HG02852 (cell line): Measurements from ENCODE around the gene SGPP1.
"Not testable (repeated sequence)": the region's sequence is repeated elsewhere in the genome, so short reads cannot be mapped to it uniquely, and the experiment has no call there.

Experiments used
- ATAC-seq: cut with Tn5 transposase; IDR thresholded peaks from one replicate; pipeline ENCODE4 v1.9.1; 2021; ENCODE audit warnings: mild to moderate bottlenecking, moderate library complexity; ENCODE audit not compliant: unreplicated experiment

The SGPP1 gene, protein sequence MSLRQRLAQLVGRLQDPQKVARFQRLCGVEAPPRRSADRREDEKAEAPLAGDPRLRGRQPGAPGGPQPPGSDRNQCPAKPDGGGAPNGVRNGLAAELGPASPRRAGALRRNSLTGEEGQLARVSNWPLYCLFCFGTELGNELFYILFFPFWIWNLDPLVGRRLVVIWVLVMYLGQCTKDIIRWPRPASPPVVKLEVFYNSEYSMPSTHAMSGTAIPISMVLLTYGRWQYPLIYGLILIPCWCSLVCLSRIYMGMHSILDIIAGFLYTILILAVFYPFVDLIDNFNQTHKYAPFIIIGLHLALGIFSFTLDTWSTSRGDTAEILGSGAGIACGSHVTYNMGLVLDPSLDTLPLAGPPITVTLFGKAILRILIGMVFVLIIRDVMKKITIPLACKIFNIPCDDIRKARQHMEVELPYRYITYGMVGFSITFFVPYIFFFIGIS

DNA sequence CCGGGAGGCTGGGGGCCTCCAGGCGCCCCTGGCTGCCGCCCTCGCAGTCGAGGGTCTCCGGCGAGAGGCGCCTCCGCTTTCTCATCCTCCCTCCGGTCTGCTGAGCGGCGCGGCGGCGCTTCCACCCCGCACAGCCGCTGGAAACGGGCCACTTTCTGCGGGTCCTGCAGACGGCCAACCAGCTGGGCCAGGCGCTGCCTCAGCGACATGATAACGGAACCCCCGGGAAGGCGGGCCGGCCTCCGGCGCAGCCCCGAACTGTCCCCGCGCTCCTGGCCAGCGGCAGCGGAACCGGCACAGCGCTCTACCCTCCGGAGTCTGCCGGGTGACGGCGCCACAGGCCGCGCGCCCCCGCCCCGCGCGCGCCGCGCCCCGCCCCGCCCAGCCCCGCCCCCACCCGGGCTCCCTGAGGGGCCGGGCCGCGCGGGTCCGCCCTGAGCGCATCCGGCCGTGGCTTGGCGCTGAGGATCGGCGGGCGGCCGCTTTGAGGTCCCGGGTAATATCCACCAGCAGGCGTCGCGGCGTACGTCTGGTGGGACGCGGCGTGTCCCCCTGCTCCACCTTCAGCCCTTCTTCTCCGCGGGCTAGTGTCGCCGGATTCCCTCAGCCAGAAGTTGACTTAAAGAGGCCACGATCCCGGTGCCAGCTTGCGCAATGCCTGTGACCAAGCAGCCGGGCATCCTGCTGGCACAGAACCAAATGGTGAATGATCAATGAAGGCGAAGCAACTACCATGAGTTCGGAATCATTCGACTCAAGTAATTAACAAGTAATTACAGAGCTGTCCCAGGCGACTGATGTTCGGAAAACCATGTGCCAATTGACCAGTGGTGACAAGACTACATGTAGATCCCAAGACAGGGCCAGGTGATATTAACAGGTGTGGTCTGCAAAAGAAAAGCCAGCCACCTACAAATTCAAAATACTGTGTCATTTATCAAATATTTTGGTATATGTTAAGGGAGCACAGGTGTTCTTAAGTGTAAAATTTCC, at the start of gene SGPP1:
TSS of gene SGPP1 (minus strand) at position 330 of the 993 bp plus-strand sequence. CDS start at position 209, 121 bp downstream.
- ATAC-seq, result peak; percentile 78

DNA sequence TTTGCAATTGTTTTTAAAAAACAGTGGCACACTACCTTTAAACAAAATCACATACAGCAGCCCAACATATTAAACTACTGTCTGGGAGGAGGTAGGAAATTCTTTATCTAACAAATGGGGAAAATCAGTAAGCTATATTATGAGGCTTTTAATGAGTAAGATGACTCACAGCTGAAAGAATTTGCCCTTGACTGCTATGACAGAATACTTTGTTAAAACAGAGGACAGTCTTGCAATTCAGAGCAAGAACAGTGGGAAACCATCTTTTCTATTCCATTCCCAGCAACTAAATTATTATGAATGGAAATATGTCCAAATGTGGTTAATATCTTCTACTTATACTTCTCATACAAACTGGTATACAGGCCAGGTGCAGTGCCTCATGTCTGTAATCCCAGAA, 49.2 kb upstream of the SGPP1 start:
- ATAC-seq, result no peak

DNA sequence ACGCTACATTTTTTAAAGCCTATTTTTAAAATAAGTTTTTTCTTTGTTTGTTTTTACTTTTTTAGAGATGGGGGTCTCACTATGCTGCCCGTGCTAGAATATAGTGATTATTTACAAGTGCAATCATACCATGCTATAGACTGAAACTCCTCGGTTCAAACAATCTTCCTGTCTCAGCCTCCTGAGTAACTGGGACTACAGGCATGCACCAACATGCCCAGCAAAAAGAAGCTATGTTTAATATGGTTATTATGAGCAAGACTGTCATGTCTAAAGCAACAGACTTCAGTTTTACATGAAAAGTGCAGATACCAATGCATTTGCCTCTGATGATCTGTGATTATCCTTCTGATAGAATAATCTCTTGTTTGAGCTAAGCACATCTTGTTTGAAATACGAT, 45.6 kb upstream of the SGPP1 start:
- ATAC-seq, result no peak

DNA sequence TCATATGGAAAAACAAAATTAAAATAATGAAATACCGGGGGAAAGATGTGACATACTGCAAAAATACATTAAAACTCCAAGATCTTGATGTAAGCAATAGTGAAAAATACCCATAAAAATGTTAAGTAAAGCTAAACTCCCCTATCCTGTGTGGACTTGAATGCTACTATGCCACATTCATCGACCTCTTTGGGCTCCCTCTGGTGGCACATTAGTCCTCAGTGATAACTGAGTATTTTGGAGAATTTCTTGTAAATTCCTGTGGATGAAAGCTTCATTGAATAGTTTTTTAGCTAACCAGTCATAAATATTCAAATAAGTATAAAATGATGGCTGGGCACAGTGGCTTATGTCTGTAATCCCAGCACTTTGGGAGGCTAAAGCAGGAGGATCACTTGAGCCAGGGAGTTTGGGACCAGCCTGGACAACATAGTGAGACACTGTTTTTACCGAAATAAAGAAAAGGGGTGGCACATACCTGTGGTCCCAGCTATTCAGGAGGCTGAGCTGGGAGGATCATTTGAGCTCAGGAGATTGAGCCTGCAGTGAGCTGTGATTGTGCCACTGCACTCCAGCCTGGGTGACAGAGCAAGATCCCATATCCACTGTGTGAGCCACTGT, 42.4 kb upstream of the SGPP1 start:
- ATAC-seq, result no peak

DNA sequence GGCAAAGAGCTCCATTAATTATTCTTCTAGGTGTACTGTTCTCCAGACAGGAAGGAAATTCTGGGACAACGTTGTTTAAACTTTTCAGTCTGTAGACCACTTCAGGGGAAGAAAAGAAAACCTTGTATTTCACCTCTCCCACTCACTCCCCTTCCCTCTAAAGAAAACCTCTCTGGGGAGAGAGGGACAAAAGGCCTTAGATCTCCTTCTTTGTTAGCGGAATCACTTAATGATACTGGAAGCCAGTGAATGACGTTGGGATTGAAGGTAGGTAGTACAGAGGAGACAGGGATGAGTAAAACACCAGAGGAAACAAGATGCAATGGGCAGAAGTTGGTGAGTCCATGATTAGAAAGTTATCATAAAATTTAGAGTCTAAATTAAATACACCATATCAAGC, 38.7 kb upstream of the SGPP1 start:
- no peak for ATAC-seq

DNA sequence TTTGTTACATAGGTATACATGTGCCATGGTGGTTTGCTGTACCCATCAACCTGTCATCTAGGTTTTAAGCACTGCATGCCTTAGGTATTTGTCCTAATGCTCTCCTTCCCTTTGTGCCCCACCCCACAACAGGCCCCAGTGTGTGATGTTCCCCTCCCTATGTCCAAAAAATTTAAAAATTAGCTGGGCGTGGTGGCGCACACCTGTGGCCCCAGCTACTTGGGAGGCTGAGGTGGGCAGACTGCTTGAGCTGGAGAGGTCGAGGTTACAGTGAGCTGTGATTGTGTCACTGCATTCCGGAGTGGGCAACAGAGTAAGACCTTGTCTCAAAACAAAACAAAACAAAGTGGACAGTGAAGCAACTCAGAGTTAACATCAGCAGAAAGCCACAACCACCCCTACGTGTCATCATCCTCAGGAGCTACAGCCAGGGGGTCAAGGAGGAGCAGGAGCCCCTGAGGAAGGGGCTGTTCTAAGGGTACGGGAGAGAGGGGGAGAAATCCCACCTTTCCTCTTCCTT, 36.8 kb upstream of the SGPP1 start:
- no peak for ATAC-seq

DNA sequence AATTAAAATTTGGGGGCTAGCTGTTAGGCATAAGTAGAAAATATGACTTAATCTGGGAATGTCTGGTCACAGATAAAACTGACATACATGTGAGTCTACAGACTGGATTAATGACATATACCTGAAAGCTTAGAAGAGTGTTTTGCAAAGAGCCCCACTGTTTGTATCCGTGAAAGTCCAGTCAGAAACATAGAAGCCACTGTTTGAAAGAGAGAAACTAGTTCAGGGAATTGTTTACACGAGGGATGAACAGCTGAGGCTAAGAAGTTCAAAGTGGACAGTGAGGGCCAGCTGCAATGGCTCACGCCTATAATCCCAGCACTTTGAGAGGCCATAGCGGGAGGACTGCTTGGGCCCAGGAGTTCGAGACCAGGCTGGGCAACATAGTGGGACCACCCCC, 36.2 kb upstream of the SGPP1 start:
- ATAC-seq, result no peak

DNA sequence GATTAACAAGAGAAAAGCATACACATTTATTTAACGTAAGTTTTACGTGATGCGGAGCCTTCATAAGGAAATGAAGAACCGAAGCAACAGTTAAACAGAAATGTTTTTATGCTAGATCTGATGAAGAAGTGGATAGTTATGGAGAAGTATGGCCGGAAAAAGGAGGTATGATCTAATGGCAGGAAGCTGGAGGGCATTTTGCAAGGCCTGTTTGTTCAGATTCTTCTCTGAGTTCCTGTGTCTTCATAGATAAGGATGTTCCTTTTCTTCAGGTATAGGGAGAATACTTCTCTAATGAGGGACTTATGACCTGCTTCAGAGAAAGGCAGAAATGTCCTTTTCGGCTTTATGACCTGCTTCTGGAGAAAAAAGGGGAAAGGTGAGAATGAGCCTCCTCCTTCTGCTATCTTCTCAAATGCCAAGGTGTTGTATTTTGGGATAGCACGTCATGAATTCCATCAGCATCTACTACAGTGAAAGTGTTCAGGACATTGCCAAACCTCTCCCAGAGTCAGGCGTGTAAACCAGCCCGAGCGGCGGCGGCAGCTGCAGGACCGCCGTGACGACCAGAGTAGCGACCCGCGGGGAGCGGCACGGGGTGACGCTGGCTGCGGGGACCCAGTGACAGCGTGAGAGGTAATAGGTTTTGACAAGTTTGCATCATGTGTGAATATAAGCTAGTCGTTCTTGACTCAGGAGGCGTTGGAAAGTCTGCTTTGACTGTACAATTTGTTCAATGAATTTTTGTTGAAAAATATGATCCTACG, 33.7 kb upstream of the SGPP1 start:
- no peak for ATAC-seq

DNA sequence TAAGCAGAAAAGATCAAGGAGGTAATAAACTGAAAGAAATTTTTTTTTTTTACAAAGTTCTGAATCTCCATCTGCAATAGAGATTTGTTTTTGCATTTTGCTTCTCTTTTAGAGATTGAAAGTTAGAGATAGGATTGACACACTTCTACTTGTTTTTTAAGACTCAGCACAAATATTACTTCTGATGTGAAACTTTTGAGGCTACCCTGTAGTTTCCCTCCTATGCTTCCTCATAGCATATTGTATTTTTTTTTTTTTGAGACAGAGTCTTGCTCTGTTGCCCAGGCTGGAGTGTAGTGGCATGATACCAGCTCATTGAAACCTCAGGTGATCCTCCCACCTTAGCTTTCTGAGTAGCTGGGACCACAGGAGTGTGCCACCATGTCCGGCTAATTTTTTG, 32.1 kb upstream of the SGPP1 start:
- peak; percentile 71 for ATAC-seq

DNA sequence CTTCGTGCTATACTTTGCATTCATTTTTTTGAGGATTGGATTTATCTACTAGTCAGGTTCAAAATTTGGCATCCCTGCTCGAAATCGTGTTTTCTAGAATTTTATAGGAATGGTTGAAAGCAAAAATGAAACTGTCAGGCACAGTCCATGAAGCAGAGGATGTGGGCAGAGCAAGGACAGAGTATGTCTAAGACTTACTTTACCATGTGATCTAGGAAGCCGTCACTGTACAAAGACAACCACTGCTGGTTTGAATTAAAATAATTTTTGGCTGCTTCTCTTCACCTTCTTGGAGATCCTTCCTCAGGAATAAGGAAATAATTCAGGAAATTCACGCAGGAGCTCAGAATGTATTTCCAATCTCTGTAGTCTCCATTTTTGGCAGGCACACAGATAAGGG, 31.6 kb upstream of the SGPP1 start:
- ATAC-seq, result peak; percentile 79

DNA sequence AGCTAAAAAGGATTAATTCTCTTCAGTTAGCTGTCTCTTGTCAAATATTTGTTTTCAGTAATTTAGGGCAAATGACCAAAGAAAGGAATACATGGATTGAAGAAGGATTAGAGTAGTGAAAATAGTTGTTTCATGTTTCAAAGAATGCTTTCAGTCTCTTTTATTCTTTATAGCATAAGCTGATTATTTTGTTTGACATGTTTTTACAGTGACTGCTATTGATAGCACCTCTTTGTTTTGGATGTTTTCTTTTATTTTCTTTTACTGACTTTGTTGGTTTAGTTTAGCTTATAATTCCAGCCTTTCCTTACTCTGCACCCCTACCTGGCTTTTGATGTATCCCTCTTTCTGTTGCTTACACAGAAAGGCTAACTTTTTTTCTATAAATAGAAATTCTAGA, 29.3 kb upstream of the SGPP1 start:
- no peak for ATAC-seq

DNA sequence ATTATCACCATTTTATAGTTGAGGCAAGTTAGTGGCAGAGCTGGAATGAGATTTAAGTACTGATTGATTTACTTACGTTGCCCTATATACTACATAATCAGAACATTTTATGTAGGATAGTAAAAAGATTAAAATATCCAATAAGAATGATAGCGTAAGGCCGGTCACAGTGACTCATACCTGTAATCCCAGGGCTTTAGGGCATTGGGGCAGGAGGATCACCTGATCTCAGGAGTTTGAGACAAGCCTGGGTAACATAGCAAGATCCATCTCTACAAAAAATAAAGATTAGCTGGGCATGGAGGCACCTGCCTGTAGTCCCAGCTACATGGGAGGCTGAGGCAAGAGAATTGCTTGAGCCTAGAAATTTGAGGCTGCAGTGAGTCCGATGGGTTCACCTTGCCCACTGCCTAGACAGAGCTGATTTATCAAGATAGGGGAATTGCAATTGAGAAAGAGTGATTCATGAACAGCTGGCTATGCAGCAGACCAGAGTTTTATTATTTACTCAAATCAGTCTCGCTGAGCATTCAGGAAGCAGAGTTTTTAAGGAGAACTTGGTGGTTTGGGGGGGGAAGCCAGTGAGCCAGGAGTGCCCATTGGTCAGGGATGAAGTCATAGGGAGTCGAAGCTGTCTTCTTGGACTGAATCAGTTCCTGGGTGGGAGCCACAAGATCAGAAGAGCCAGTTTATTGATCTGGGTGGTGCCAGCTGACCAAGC, 24.7 kb upstream of the SGPP1 start:
- ATAC-seq, result no peak

DNA sequence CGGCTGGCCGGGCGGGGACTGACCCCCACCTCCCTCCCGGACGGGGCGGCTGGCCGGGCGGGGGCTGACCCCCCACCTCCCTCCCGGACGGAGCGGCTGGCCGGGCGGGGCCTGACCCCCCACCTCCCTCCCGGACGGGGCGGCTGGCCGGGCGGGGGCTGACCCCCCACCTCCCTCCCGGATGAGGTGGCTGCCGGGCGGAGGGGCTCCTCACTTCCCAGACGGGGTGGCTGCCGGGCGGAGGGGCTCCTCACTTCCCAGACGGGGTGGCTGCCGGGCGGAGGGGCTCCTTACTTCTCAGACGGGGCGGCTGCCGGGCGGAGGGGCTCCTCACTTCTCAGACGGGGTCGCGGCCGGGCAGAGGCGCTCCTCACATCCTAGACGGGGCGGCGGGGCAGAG, 23.2 kb upstream of the SGPP1 start:
- not testable (repeated sequence) for ATAC-seq

DNA sequence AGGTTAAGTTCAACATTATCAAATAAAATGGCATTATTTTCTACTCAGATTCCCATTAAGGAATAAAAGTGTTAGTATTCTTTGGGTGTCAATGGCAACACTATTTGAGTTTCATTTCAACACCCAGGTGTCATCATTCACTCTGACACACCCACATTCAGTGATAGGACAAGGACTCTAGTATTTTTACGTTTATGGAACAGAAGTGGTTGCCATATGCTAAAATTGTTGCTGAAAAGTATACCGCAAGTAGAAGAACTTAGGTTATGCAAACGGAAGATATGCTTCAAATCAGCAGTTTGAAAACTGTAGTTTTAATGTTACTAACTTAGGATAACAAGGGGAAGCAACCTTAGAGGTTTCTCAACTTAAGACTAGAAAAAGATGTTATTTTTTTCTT, 20.0 kb upstream of the SGPP1 start:
- peak; percentile 37 for ATAC-seq

DNA sequence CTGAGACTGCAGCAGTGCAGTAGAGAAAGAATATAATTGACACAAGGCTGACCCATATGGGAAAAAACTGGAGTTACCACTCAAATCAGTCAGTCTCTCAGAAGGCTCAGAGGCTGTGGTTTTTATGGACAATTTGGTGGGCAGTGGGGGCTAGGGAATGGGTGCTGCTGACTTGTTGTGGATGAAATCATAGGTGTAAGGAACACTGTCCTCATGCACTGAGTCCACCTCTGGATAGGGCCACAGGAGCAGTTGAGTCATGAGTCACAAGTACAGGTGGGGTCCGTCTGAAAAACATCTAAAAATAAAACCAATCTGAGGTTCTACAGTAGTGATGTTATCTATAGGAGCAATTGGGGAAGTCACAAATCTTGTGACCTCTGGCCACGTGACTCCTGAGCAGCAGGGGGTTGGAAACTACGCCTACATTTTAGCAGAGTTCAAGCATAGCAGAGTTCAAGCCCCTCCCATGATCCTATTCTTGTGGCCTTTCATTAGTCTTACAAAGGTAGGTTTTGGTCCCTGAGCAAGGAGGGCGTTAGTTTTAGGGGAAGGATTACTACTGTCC, 18.1 kb upstream of the SGPP1 start:
- ATAC-seq, result peak; percentile 77

DNA sequence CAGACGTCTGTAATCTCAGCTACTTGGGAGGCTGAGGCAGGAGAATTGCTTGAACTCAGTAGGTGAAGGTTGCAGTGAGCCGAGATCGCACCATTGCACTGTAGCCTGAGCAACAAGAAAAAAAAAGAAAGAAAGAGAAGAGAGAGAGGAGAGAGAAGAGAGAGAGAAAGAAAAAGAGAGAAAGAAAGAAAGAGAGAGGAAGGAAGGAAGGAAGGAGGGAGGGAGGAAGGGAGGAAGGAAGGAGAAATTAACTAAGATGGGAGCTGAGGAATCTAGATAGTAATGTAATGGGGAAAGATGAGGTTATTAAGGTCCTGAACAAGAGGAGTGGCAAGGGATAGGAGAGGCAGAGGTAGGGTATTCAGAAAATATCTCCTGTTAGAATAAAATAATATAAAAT, 17.4 kb upstream of the SGPP1 start:
- ATAC-seq, result no peak

DNA sequence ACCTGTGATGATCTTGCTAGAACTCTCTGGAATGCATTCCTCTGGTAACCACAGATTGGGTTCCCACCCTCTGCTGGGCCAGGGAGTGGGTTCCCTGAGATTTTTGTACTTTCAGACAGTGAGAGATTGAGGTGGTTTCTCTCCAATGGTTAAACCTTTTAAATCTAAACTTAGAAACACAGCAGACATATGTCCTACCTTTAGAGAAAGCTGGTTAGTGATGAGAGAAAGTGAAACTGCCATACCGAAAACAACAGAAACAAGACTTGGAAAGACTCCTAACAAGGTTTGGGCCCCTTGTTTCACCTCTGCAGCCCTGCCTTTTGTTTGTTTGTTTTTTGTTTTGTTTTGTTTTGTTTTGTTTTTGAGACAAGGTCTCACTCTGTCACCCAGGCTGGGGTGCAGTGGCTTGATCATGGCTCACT, 9.7 kb upstream of the SGPP1 start:
- ATAC-seq, result peak; percentile 90

DNA sequence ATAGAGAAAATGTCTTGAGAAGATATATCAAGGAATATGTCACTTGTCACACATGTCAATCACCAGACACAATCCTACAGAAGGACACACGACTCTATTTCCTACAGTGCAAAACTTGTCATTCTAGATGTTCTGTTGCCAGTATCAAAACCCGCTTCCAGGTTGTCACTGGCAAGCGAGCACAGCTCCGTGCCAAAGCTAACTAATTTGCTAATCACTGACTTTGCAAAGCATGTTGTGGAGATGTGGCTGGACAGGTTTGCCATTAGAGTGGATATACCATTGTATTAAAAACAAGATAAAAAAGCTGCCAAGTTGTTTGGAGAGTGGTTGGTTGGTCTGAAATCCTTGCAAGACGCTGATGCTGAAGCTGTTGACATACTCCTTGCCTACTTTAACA, 7.9 kb upstream of the SGPP1 start:
- ATAC-seq, result no peak

DNA sequence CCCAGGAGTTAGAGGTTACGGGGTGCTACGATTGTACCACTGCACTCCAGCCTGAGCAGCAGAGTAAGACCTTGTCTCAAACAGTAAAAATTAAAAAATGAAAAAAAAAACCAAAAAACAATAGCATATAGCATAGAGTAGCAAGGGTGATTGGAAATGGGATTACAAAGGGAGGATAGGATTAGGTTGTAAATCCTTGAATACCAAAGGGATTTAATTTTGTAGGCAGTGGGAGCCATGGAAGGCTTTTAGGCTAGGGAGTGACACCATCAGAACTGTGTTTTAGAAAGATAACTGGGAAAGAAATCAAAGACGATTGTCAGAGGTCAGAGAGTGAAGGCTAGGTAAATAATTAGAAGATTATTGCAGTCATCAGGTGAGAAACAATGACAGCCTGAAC, 2.8 kb upstream of the SGPP1 start:
- ATAC-seq, result no peak
